ENCODE measurements around the gene ABHD16A.

Gene ABHD16A

GRCh38 chr6:31722173-31722572 lies 19.0 kb upstream of the ABHD16A start:
- H2AFZ ChIP-seq (ENCODE audit: low read depth), result no peak overlapping the region
- H3K36me3 ChIP-seq (ENCODE audit: insufficient read depth), result no peaks in the 10 kb centered on the region
- no peaks in the 10 kb centered on the region; the same call in 1 of the 2 replicates for H3K27me3 ChIP-seq (ENCODE audit: insufficient read depth, low read depth)
- no peaks in the 10 kb centered on the region for H3K4me1 ChIP-seq (ENCODE audit: low read depth, poor library complexity, severe bottlenecking)
- no peaks in the 10 kb centered on the region for H3K79me2 ChIP-seq (ENCODE audit: insufficient read depth, low read depth)
- H3K4me2 ChIP-seq, result no peak overlapping the region
- H4K20me1 ChIP-seq (ENCODE audit: insufficient read depth), result no peaks in the 10 kb centered on the region
- H3K4me3 ChIP-seq (IDR thresholded peaks at IDR 0.05; ENCODE audit: insufficient read depth, low read depth, low read length), result no peak overlapping the region
- no peak overlapping the region for H3K27ac ChIP-seq
- H3K9ac ChIP-seq, result no peak overlapping the region
- no peak for TF ChIP-seq CTCF (conservative IDR thresholded peaks at IDR 0.05; ENCODE audit: low read depth, low read length)

- no peaks in the 10 kb centered on the region for H3K36me3 ChIP-seq (ENCODE audit: insufficient read depth)
- H2AFZ ChIP-seq (ENCODE audit: low read depth), result no peak within 1 kb of the TSS
- no peaks in the 10 kb centered on the region for H3K4me1 ChIP-seq (ENCODE audit: low read depth, poor library complexity, severe bottlenecking)
- no peaks in the 10 kb centered on the region; the same call in 1 of the 2 replicates for H3K27me3 ChIP-seq (ENCODE audit: insufficient read depth, low read depth)
- H3K27ac ChIP-seq, result no peak within 1 kb of the TSS
- no peak for TF ChIP-seq CTCF (conservative IDR thresholded peaks at IDR 0.05; ENCODE audit: low read depth, low read length)
- H3K79me2 ChIP-seq (ENCODE audit: insufficient read depth, low read depth), result no peaks in the 10 kb centered on the region
- no peak within 1 kb of the TSS for H3K4me2 ChIP-seq
- H4K20me1 ChIP-seq (ENCODE audit: insufficient read depth), result no peaks in the 10 kb centered on the region
- H3K9ac ChIP-seq, result no peak within 1 kb of the TSS
- no peak within 1 kb of the TSS for H3K4me3 ChIP-seq (IDR thresholded peaks at IDR 0.05; ENCODE audit: insufficient read depth, low read depth, low read length)
Measured at GRCh38 chr6:31721351-31722020, 18.4 kb upstream of the ABHD16A start, which contains the start of gene LY6G6C. Gene LY6G6C, minus strand, starts transcription at chr6:31721746. Its CDS starts 67 bp downstream, at chr6:31721679.

GRCh38 chr6:31720196-31720770 lies 17.2 kb upstream of the ABHD16A start:
- Histone ChIP-seq H3K36me3 (ENCODE audit: insufficient read depth) (no peaks in the 10 kb centered on the region), H3K27ac (no peak overlapping the region), H3K27me3 (ENCODE audit: insufficient read depth, low read depth) (no peaks in the 10 kb centered on the region; the same call in 1 of the 2 replicates), H3K79me2 (ENCODE audit: insufficient read depth, low read depth) (no peaks in the 10 kb centered on the region), H3K9ac (no peak overlapping the region), H3K4me1 (ENCODE audit: low read depth, poor library complexity, severe bottlenecking) (no peaks in the 10 kb centered on the region), H3K4me3 (IDR thresholded peaks at IDR 0.05; ENCODE audit: insufficient read depth, low read depth, low read length) (no peak overlapping the region), H4K20me1 (ENCODE audit: insufficient read depth) (no peaks in the 10 kb centered on the region), H2AFZ (ENCODE audit: low read depth) (no peak overlapping the region), H3K4me2 (no peak overlapping the region)
- no peak for TF ChIP-seq CTCF (conservative IDR thresholded peaks at IDR 0.05; ENCODE audit: low read depth, low read length)

- Histone ChIP-seq H3K27ac (no peak overlapping the region), H3K4me3 (IDR thresholded peaks at IDR 0.05; ENCODE audit: insufficient read depth, low read depth, low read length) (no peak overlapping the region)
- TF ChIP-seq CTCF (conservative IDR thresholded peaks at IDR 0.05; ENCODE audit: low read depth, low read length), result no peak
Measured at GRCh38 chr6:31719001-31719400, 15.9 kb upstream of the ABHD16A start.

More at GRCh38 chr6:31719001-31719400, 15.9 kb upstream of the ABHD16A start:
- H3K4me2 ChIP-seq, result no peak overlapping the region
- no peaks in the 10 kb centered on the region for H3K36me3 ChIP-seq (ENCODE audit: insufficient read depth)
- H3K79me2 ChIP-seq (ENCODE audit: insufficient read depth, low read depth), result no peaks in the 10 kb centered on the region
- H2AFZ ChIP-seq (ENCODE audit: low read depth), result no peak overlapping the region
- H3K9ac ChIP-seq, result no peak overlapping the region
- H4K20me1 ChIP-seq (ENCODE audit: insufficient read depth), result no peaks in the 10 kb centered on the region
- no peaks in the 10 kb centered on the region for H3K4me1 ChIP-seq (ENCODE audit: low read depth, poor library complexity, severe bottlenecking)
- no peaks in the 10 kb centered on the region; the same call in 1 of the 2 replicates for H3K27me3 ChIP-seq (ENCODE audit: insufficient read depth, low read depth)

Measured in KMS-11 (cell line).